ENCODE results near the gene GDAP2. TPM values are rescaled to one million over a fixed set of nuclear protein-coding genes. Genes with fewer than 3 reads are reported as not detected.

GDAP2 gene
- total RNA-seq, 2 donors from 2014 or later: 15.8 to 20.8 TPM

DNA sequence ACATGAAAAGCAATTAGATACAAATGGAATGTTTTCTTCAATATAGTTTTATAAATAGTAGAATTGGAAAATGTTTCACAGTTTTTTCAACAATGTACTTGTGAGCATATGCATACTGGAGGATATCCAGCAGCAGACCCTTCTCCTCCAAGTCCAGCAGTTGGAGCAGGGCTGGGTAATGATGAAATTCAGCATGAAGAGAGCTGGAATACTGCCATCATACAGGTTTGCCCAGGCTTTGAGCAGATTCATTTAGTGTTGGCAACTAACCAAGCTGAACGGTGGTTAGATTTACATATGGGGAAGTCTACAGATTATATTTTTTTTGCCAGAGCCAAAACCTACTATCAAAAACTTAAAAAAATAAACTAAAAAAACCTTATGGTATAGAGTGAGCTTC is 38.5 kb upstream of the GDAP2 start:
- TF ChIP-seq, protein P1, sequence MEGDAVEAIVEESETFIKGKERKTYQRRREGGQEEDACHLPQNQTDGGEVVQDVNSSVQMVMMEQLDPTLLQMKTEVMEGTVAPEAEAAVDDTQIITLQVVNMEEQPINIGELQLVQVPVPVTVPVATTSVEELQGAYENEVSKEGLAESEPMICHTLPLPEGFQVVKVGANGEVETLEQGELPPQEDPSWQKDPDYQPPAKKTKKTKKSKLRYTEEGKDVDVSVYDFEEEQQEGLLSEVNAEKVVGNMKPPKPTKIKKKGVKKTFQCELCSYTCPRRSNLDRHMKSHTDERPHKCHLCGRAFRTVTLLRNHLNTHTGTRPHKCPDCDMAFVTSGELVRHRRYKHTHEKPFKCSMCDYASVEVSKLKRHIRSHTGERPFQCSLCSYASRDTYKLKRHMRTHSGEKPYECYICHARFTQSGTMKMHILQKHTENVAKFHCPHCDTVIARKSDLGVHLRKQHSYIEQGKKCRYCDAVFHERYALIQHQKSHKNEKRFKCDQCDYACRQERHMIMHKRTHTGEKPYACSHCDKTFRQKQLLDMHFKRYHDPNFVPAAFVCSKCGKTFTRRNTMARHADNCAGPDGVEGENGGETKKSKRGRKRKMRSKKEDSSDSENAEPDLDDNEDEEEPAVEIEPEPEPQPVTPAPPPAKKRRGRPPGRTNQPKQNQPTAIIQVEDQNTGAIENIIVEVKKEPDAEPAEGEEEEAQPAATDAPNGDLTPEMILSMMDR (IDR thresholded peaks at IDR 0.05): no peak
- TF ChIP-seq POLR2A (IDR thresholded peaks at IDR 0.05): no peak
- Histone ChIP-seq H3K4me3 (no peak overlapping the region), H3K27me3 (no peaks in the 10 kb centered on the region), H3K36me3 (replicated peaks in 1 of 2; ENCODE audit: insufficient read depth in 1 of 2, low read depth in 2 of 2) (no peaks in the 10 kb centered on the region), H3K27ac (no peak overlapping the region), H3K4me1 (no peaks in the 10 kb centered on the region), H3K9me3 (no peaks in the 10 kb centered on the region)
- DNase-seq (no peak), ATAC-seq (no peak)
- intact Hi-C loops (cut with DNase I): no loop called here
- 0 to 5% methylated on average over 1 of the region's 1 CpG for WGBS, 2 donors

DNA sequence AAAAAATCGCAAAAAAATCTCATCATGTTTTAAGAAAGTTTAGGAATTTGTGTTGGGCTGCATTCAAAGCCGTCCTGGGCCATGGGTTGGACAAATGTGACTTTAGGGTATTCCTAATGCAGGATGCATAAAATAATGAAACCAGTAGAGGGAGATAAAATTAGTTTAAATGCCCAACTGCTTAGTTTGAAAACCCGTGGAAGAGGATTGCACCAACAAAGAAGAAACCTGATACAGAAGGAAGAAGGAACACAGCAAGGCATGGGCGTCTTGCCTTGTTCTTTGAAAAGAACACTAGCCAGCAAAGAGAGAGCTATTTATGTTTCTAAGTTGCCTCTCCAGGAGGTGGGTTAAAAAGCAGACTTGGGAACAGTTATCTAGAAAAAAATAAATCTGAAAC is 38.1 kb upstream of the GDAP2 start:
- 52 to 63% methylated on average over 4 of the region's 4 CpGs for WGBS, 2 donors
- no peak for ATAC-seq
- H3K4me3 ChIP-seq: no peak overlapping the region

DNA sequence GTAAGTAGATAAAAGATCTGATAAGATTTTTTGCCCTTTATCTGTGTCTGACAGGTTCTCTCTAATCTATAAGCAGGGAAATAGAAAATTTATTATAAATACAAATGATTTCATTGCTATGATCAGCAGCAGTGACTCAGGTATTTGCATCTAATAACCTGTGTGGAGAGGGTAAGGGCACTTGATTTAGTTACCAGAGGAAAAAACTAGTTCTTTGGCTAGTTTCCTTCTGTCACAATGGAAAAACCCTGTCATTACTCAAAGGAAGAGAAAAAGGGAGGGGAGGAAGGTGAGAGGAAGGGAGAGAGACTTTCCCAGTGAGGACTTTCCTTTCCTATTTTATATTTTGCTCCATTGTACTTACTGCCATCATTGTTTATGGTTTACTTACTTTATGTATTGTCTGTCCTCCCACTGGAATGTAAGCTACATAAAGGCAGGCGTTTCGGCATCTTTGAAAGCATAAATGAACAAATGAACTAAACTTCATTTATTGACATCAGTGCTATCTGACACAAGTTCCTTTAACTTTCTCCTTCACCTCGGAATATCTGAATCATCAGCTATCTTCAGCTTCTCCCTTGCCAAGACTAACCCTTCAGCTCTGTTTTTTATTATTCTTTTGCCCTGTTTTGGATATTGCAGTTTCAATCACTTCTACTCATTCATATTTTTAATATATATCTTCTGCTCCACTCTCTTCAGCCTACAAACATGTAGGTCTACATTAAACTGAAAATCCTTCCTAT is 35.0 kb upstream of the GDAP2 start:
- intact Hi-C loops (cut with DNase I): no loop called here

More for the DNA sequence above, 38.1 kb upstream of the GDAP2 start:
- no peak for DNase-seq
- Histone ChIP-seq H3K27me3 (no peaks in the 10 kb centered on the region), H3K4me1 (no peaks in the 10 kb centered on the region), H3K27ac (no peak overlapping the region), H3K9me3 (no peaks in the 10 kb centered on the region), H3K36me3 (replicated peaks in 1 of 2; ENCODE audit: insufficient read depth in 1 of 2, low read depth in 2 of 2) (no peaks in the 10 kb centered on the region)
- intact Hi-C loops (cut with DNase I): no loop called here
- TF ChIP-seq, protein P1 (IDR thresholded peaks at IDR 0.05): no peak
- no peak for TF ChIP-seq POLR2A (IDR thresholded peaks at IDR 0.05)

DNA sequence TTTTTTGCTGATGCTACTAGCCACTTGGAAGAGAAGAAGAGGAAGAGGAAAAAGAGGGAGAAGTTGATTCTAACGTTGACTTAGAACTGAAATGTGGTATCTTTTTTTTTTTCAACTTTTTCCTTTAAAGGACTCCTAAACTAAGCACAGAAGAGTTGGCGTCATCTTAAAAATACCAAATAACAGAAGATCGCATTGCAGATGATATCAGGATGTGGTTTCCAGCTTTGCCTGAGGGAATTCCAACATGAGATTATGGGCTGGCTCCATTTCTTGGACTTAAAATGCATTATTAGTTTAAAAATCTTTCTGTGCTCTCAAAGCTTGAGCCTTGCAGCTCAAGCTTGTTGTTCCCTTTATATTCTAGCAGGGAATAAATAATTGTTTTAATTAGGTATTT is 29.9 kb upstream of the GDAP2 start:
- Histone ChIP-seq H3K27ac (no peak overlapping the region), H3K36me3 (replicated peaks in 1 of 2; ENCODE audit: insufficient read depth in 1 of 2, low read depth in 2 of 2) (peaks cover 12 to 24% of the 10 kb centered on the region in 2 donors), H3K27me3 (no peaks in the 10 kb centered on the region), H3K9me3 (no peaks in the 10 kb centered on the region), H3K4me1 (no peaks in the 10 kb centered on the region), H3K4me3 (no peak overlapping the region)
- 82 to 83% methylated on average over 3 of the region's 3 CpGs for WGBS, 2 donors
- TF ChIP-seq, protein P1 (IDR thresholded peaks at IDR 0.05): no peak
- TF ChIP-seq POLR2A (IDR thresholded peaks at IDR 0.05): no peak
- DNase-seq (no peak), ATAC-seq (no peak)
- intact Hi-C loops (cut with DNase I): no loop called here

More for the DNA sequence above, 35.0 kb upstream of the GDAP2 start:
- 89 to 90% methylated on average over 3 of the region's 3 CpGs for WGBS, 2 donors
- H3K27me3 ChIP-seq: no peaks in the 10 kb centered on the region
- no peaks in the 10 kb centered on the region for H3K9me3 ChIP-seq
- no peak overlapping the region for H3K27ac ChIP-seq
- H3K4me1 ChIP-seq: no peaks in the 10 kb centered on the region
- ATAC-seq (no peak), DNase-seq (no peak)
- H3K36me3 ChIP-seq (replicated peaks in 1 of 2; ENCODE audit: insufficient read depth in 1 of 2, low read depth in 2 of 2): peaks cover 0 to 7% of the 10 kb centered on the region in 2 donors
- no peak overlapping the region for H3K4me3 ChIP-seq
- TF ChIP-seq POLR2A (IDR thresholded peaks at IDR 0.05): no peak
- TF ChIP-seq, protein P1 (IDR thresholded peaks at IDR 0.05): no peak

DNA sequence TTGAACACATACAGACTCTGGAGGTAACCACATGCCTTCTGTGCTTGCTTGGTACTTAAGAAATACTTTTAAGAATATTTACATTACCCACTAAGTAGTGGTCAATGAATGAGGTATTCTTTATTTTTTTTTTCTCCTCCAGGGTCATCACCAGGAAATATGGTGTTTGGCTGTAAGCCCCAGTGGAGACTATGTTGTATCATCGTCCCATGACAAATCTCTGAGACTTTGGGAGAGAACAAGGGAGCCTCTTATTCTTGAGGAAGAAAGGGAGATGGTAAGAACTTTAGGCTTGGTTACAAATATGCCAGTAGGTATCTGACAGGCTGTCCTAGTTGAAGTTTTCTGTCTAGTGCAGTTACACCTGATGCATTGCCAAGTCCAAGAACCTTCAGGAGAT is 23.0 kb upstream of the GDAP2 start:
- intact Hi-C loops (cut with DNase I): no loop called here
- H3K27me3 ChIP-seq: no peaks in the 10 kb centered on the region
- ATAC-seq (no peak), DNase-seq (no peak)
- H3K36me3 ChIP-seq (replicated peaks in 1 of 2; ENCODE audit: insufficient read depth in 1 of 2, low read depth in 2 of 2): peaks cover 11 to 31% of the 10 kb centered on the region in 2 donors
- no peak for TF ChIP-seq POLR2A (IDR thresholded peaks at IDR 0.05)
- TF ChIP-seq, protein P1 (IDR thresholded peaks at IDR 0.05): no peak
- WGBS, 2 donors: 82 to 88% methylated on average over 1 of the region's 1 CpG
- no peak overlapping the region for H3K4me3 ChIP-seq
- H3K4me1 ChIP-seq: no peaks in the 10 kb centered on the region
- H3K27ac ChIP-seq: no peak overlapping the region
- no peaks in the 10 kb centered on the region for H3K9me3 ChIP-seq

All from body of pancreas (tissue), 4 donors.